ENCODE data around the gene NUMA1. TPM values are rescaled to one million over a fixed set of nuclear protein-coding genes. Genes with fewer than 3 reads are reported as not detected.

NUMA1 gene
- total RNA-seq, 1 donor from 2014 or later, result 247 TPM

GRCh38 chr11:72037554-72038311 lies 42.6 kb downstream of the NUMA1 start:
- no peaks in the 10 kb centered on the region for H3K9me3 Mint-ChIP-seq (ENCODE audit: unreplicated experiment)
- peaks cover 24% of the 10 kb centered on the region for H3K4me1 Mint-ChIP-seq (ENCODE audit: unreplicated experiment)
- no peak overlapping the region for H3K27ac Mint-ChIP-seq (ENCODE audit: unreplicated experiment)
- H3K27me3 Mint-ChIP-seq (ENCODE audit: unreplicated experiment), result no peaks in the 10 kb centered on the region
- no peak for TF ChIP-seq CTCF (IDR thresholded peaks at IDR 0.05)
- H3K36me3 Mint-ChIP-seq (ENCODE audit: unreplicated experiment), result peaks cover 14% of the 10 kb centered on the region
- DNase-seq (ENCODE audit: extremely low spot score, unreplicated experiment), result no peak
- no peak overlapping the region for H3K4me3 Mint-ChIP-seq (ENCODE audit: unreplicated experiment)

DNA sequence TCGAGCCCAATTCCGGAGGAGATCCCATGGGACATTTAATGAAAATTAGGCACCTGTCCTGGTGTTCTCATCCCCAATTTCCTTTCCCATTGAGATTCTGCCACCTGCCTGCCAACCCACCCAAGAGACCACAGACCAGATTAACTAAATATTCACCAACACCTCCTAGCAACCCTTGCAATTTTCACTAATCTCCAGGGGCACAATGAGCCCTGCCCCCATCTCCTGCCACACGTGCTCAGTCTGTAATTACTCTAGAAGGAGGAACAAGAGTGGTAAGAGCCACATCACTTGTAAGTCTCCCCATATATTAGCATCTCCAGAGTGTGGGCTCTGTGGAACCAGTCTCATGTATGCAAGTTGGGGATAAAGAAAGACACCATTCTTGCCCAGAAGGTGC lies 43.7 kb downstream of the NUMA1 start:
- H3K27me3 Mint-ChIP-seq (ENCODE audit: unreplicated experiment), result no peaks in the 10 kb centered on the region
- H3K27ac Mint-ChIP-seq (ENCODE audit: unreplicated experiment), result no peak overlapping the region
- DNase-seq (ENCODE audit: extremely low spot score, unreplicated experiment), result no peak
- H3K4me1 Mint-ChIP-seq (ENCODE audit: unreplicated experiment), result peaks cover 15% of the 10 kb centered on the region
- no peak overlapping the region for H3K4me3 Mint-ChIP-seq (ENCODE audit: unreplicated experiment)
- no peak for TF ChIP-seq CTCF (IDR thresholded peaks at IDR 0.05)
- H3K36me3 Mint-ChIP-seq (ENCODE audit: unreplicated experiment), result peaks cover 14% of the 10 kb centered on the region
- H3K9me3 Mint-ChIP-seq (ENCODE audit: unreplicated experiment), result no peaks in the 10 kb centered on the region

DNA sequence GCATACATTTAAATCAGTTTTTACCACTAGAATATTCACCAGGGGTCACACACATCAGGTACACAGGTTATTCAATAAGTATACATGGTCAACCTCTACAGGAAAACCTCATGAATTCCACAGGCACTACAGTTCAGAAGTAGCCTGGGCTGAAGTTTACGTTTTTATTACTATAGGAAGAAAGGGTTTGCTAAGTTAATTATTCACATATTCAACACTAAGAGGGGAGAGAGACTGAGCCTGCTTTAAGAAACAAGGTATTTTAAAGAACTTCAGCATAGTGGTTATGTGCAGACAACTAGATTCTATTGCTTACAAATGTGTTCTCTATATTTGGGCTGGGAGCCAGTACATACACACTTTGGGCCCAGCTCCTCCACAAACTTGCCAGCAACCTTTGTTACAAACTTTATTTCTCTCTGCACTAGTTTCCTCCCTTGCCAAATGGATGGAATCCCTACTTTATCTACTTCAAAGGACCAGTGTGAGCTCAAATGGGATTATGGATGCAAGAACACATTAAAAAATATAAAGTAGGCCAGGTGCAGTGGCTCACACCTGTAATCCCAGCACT lies 49.8 kb downstream of the NUMA1 start:
- TF ChIP-seq CTCF (IDR thresholded peaks at IDR 0.05), result no peak

DNA sequence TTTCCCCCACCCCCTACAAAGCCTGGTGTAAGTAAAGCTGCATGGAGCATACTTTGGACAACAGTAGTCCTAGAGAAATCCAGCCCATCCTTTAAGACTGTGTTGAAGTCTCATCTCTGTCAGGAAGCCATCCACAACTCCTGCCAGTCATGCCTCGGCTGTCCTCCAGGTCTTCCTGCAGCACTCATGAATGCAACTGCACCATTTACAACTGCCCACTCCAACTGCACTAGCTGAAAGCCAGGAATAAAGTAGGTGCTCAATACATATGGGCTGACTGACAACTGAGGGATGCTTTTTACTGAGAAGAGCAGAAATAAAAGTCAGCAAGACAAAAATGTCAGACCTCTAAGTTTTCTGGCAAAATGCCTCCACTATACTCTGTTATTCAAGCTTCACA lies 54.3 kb downstream of the NUMA1 start:
- Mint-ChIP-seq H3K4me1 (ENCODE audit: unreplicated experiment) (peaks cover 7% of the 10 kb centered on the region), H3K36me3 (ENCODE audit: unreplicated experiment) (peaks cover 45% of the 10 kb centered on the region), H3K27me3 (ENCODE audit: unreplicated experiment) (no peaks in the 10 kb centered on the region), H3K27ac (ENCODE audit: unreplicated experiment) (peak overlapping the region; percentile 47), H3K9me3 (ENCODE audit: unreplicated experiment) (no peaks in the 10 kb centered on the region), H3K4me3 (ENCODE audit: unreplicated experiment) (no peak overlapping the region)
- no peak for TF ChIP-seq CTCF (IDR thresholded peaks at IDR 0.05)
- no peak for DNase-seq (ENCODE audit: extremely low spot score, unreplicated experiment)

More for the DNA sequence above, 49.8 kb downstream of the NUMA1 start:
- no peaks in the 10 kb centered on the region for H3K9me3 Mint-ChIP-seq (ENCODE audit: unreplicated experiment)
- H3K4me1 Mint-ChIP-seq (ENCODE audit: unreplicated experiment), result peaks cover 3% of the 10 kb centered on the region
- no peaks in the 10 kb centered on the region for H3K27me3 Mint-ChIP-seq (ENCODE audit: unreplicated experiment)
- H3K36me3 Mint-ChIP-seq (ENCODE audit: unreplicated experiment), result peaks cover 31% of the 10 kb centered on the region
- no peak overlapping the region for H3K4me3 Mint-ChIP-seq (ENCODE audit: unreplicated experiment)
- H3K27ac Mint-ChIP-seq (ENCODE audit: unreplicated experiment), result peak overlapping the region; percentile 11
- no peak for DNase-seq (ENCODE audit: extremely low spot score, unreplicated experiment)

- Mint-ChIP-seq H3K4me3 (ENCODE audit: unreplicated experiment) (no peak overlapping the region), H3K9me3 (ENCODE audit: unreplicated experiment) (no peaks in the 10 kb centered on the region), H3K4me1 (ENCODE audit: unreplicated experiment) (peaks cover 6% of the 10 kb centered on the region), H3K27ac (ENCODE audit: unreplicated experiment) (no peak overlapping the region), H3K36me3 (ENCODE audit: unreplicated experiment) (peaks cover 52% of the 10 kb centered on the region), H3K27me3 (ENCODE audit: unreplicated experiment) (no peaks in the 10 kb centered on the region)
- DNase-seq (ENCODE audit: extremely low spot score, unreplicated experiment), result no peak
- no peak for TF ChIP-seq CTCF (IDR thresholded peaks at IDR 0.05)
Measured at GRCh38 chr11:72024069-72024754, 56.1 kb downstream of the NUMA1 start.
